ENCODE data around the gene C10orf120. TPM values are rescaled to one million over a fixed set of nuclear protein-coding genes. Genes with fewer than 3 reads are reported as not detected.

Gene C10orf120
- total RNA-seq: not detected in 2 replicates

DNA sequence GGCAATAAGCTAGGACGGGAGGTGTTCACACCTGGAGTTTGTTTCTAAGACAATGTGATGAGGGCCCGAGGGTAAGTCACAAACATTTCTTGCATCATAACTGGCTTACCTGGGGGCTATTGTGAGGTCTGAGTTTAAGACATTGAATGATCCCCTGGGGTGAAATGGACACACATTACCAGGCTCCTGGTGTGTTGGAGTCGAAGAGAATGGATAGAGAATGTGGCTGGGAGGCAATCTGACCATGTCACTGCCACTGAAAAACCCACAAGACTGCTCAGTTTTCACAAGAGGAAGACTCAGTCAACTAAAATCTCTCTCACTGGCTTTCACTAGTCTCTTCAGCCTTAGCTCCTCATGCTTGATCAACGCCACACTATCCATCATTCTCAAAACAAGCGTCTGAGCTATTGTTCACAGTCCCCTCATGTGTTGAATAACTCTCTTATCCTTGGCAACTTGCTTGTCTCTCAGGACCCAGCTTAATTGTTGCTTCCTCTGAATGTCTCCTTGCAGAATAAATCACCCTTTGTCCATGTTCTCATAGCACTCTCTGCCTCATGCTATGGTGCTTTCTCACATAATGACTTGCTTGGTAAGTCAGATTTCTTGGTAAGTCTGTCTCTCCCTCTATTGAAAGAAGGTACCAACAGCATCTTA is at the start of gene C10orf120:
C10orf120 (minus strand) TSS at position 51 of the 660 bp plus-strand sequence. CDS start 56 bp downstream, outside the sequence.
- no peaks in the 10 kb centered on the region for H4K20me1 ChIP-seq (ENCODE audit: insufficient read depth, low read length)
- TF ChIP-seq, protein P1, sequence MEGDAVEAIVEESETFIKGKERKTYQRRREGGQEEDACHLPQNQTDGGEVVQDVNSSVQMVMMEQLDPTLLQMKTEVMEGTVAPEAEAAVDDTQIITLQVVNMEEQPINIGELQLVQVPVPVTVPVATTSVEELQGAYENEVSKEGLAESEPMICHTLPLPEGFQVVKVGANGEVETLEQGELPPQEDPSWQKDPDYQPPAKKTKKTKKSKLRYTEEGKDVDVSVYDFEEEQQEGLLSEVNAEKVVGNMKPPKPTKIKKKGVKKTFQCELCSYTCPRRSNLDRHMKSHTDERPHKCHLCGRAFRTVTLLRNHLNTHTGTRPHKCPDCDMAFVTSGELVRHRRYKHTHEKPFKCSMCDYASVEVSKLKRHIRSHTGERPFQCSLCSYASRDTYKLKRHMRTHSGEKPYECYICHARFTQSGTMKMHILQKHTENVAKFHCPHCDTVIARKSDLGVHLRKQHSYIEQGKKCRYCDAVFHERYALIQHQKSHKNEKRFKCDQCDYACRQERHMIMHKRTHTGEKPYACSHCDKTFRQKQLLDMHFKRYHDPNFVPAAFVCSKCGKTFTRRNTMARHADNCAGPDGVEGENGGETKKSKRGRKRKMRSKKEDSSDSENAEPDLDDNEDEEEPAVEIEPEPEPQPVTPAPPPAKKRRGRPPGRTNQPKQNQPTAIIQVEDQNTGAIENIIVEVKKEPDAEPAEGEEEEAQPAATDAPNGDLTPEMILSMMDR (IDR thresholded peaks at IDR 0.05; ENCODE audit: extremely low read depth, low read depth, low read length): no peak

DNA sequence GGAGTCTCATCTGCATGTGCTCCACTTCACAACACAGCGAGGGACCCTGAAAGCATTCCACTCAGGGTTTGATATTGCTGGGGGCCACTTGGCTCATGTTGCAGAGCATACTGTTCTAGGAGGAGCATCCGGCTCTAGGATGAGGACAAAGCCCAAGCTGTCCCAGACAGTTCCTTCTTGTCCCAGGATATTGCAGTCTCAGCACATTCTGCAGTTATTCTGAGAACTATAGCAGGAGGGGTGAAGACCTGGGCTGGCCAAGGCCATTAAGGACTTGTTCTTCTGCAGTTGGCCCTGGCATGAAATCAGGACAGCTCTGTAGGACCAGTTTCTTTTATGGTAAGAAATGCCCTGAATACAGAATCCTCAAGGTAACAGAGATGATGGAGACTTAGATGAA is 48.9 kb upstream of the C10orf120 start:
- Histone ChIP-seq H3K4me1 (ENCODE audit: insufficient read depth, low read length) (no peaks in the 10 kb centered on the region), H4K20me1 (ENCODE audit: insufficient read depth, low read length) (no peaks in the 10 kb centered on the region), H3K79me2 (ENCODE audit: insufficient read depth, low read length) (no peaks in the 10 kb centered on the region), H2AFZ (ENCODE audit: low read length) (no peak overlapping the region), H3K4me3 (ENCODE audit: insufficient read depth, low read length) (no peak overlapping the region), H3K27ac (ENCODE audit: low read depth, low read length) (no peak overlapping the region), H3K9me3 (ENCODE audit: low read depth, low read length) (no peaks in the 10 kb centered on the region), H3K4me2 (ENCODE audit: insufficient read depth, low read length) (no peak overlapping the region), H3K27me3 (ENCODE audit: insufficient read depth, low read length) (no peaks in the 10 kb centered on the region), H3K36me3 (ENCODE audit: insufficient read depth, low read length) (no peaks in the 10 kb centered on the region)
- DNase-seq (ENCODE audit: insufficient read length, low spot score, missing footprints): no peak
- TF ChIP-seq, protein P1 (IDR thresholded peaks at IDR 0.05; ENCODE audit: extremely low read depth, low read depth, low read length): no peak

More for the DNA sequence above, at the start of gene C10orf120:
- Histone ChIP-seq H2AFZ (ENCODE audit: low read length) (no peak within 1 kb of the TSS), H3K9me3 (ENCODE audit: low read depth, low read length) (no peaks in the 10 kb centered on the region), H3K4me1 (ENCODE audit: insufficient read depth, low read length) (no peaks in the 10 kb centered on the region), H3K4me3 (ENCODE audit: insufficient read depth, low read length) (no peak within 1 kb of the TSS), H3K4me2 (ENCODE audit: insufficient read depth, low read length) (no peak within 1 kb of the TSS), H3K36me3 (ENCODE audit: insufficient read depth, low read length) (no peaks in the 10 kb centered on the region), H3K27me3 (ENCODE audit: insufficient read depth, low read length) (peaks cover 6% of the 10 kb centered on the region), H3K79me2 (ENCODE audit: insufficient read depth, low read length) (no peaks in the 10 kb centered on the region), H3K27ac (ENCODE audit: low read depth, low read length) (no peak within 1 kb of the TSS)
- no peak for DNase-seq (ENCODE audit: insufficient read length, low spot score, missing footprints)

GRCh38 chr10:122746408-122746807 is 46.8 kb upstream of the C10orf120 start:
- Histone ChIP-seq H3K79me2 (ENCODE audit: insufficient read depth, low read length) (no peaks in the 10 kb centered on the region), H3K36me3 (ENCODE audit: insufficient read depth, low read length) (no peaks in the 10 kb centered on the region), H3K27ac (ENCODE audit: low read depth, low read length) (no peak overlapping the region), H3K27me3 (ENCODE audit: insufficient read depth, low read length) (no peaks in the 10 kb centered on the region), H3K4me1 (ENCODE audit: insufficient read depth, low read length) (no peaks in the 10 kb centered on the region), H3K9me3 (ENCODE audit: low read depth, low read length) (no peaks in the 10 kb centered on the region), H4K20me1 (ENCODE audit: insufficient read depth, low read length) (no peaks in the 10 kb centered on the region), H3K4me2 (ENCODE audit: insufficient read depth, low read length) (no peak overlapping the region), H2AFZ (ENCODE audit: low read length) (no peak overlapping the region), H3K4me3 (ENCODE audit: insufficient read depth, low read length) (no peak overlapping the region)
- TF ChIP-seq, protein P1 (IDR thresholded peaks at IDR 0.05; ENCODE audit: extremely low read depth, low read depth, low read length): no peak
- DNase-seq (ENCODE audit: insufficient read length, low spot score, missing footprints): no peak

DNA sequence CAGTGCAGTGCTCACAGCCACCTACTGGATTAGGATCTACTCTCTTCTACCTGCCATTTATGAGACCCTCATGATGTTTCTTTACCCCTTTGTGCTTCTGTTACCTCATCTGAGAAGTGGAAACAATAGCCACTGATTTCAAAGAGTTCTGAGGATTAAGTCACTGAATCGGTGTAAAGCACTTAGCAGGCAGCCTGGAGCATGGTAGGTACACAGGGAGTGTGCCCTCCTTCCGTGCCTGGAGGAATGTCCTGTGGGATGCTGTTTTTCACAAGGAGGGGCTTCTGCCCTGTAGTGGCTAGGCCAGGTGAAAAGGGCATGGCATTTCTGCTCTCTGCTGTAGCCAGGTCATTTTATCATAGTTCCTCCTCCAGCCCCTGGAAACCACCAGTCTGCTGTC is 44.6 kb upstream of the C10orf120 start:
- no peak overlapping the region for H3K27ac ChIP-seq (ENCODE audit: low read depth, low read length)
- H3K79me2 ChIP-seq (ENCODE audit: insufficient read depth, low read length): no peaks in the 10 kb centered on the region
- H3K4me2 ChIP-seq (ENCODE audit: insufficient read depth, low read length): no peak overlapping the region
- H3K9me3 ChIP-seq (ENCODE audit: low read depth, low read length): no peaks in the 10 kb centered on the region
- no peak for DNase-seq (ENCODE audit: insufficient read length, low spot score, missing footprints)
- TF ChIP-seq, protein P1 (IDR thresholded peaks at IDR 0.05; ENCODE audit: extremely low read depth, low read depth, low read length): no peak
- H3K4me1 ChIP-seq (ENCODE audit: insufficient read depth, low read length): no peaks in the 10 kb centered on the region
- no peak overlapping the region for H2AFZ ChIP-seq (ENCODE audit: low read length)
- no peak overlapping the region for H3K4me3 ChIP-seq (ENCODE audit: insufficient read depth, low read length)
- no peaks in the 10 kb centered on the region for H3K36me3 ChIP-seq (ENCODE audit: insufficient read depth, low read length)
- no peaks in the 10 kb centered on the region for H3K27me3 ChIP-seq (ENCODE audit: insufficient read depth, low read length)
- no peaks in the 10 kb centered on the region for H4K20me1 ChIP-seq (ENCODE audit: insufficient read depth, low read length)
